Fibroblast of the conjunctiva (primary cell): ENCODE data around the gene PSENEN.

Experiments
- DNase-seq: peaks from one replicate; pipeline ENCODE4 v3.0.0-alpha.2; 2010; ENCODE audit warnings: low read depth

PSENEN gene

DNA sequence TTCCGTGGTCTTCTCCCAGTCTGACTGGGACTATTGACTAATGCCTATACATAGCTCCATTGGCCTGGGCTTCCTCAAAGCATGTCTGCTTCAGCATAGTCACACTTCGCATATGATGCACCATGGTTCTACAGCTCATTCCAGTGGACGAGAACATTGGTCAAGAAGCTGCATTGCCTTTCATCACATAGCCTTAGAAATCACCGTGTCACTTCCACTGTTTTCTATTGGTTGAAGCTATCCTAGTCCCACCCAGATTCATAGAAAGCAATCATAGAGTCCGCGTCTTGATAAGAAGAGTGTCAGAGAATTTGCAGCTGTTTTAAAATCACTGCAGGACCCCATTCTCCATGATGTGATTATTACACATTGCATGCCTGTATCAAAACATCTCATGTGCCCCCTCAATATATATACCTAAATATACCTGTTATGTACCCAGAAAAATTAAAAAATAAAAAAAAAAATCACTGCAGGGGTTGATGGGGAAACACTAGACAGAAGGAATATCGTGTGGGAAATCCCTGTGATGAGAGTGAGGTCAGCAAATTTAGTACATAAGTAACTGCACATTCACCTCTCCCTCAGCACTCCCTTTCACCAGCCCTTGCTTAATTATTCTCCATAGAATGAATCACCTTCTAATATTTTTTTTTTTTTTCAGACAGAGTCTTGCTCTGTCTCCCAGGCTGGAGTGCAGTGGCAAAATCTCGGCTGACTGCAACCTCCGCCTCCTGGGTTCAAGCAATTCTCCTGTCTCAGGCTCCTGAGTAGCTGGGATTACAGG, 27.8 kb downstream of the PSENEN start:
- DNase-seq, result no peak

DNA sequence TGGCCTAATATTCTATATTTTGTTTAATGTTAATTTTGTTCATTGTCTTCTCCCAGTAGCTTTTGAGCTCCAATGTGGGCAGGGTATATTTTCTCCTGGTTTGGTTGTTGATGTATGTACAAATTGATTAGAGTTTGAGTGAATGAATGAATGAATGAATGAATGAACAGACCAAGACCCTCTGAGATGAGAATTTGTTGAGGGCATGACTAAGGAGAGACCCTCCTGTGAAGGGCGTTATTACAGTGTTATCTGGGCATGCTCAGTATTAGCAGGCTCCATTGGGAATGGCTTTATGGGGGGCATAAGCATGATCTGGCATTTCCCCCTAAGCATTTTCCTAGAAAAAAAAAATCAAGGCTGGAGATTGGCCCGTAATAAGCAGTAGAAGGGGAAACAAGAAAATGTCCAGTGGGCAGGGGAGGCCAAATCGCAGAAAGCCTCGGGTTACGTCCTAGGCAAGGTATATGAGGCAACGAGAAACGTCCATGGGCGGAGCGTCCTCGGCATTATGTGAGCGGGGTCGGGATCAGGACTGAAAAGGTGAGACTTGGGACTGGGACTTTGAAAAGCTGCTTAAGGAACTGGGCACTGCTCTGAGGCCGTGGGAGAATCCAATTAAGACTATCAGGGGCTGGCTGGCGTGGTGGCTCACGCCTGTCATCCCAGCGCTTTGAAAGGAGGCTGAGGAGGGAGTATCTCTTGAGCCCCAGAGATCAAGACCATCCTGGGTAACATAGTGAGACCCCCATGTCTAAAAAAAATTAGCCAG, 29.0 kb downstream of the PSENEN start:
- DNase-seq, result no peak

- no peak for DNase-seq
Observed at GRCh38 chr19:35775046-35775297, 29.5 kb downstream of the PSENEN start.

GRCh38 chr19:35775298-35776101, 30.0 kb downstream of the PSENEN start, which contains the start of gene ARHGAP33:
Gene ARHGAP33 (plus strand): TSS chr19:35775564. CDS start chr19:35775659, 95 bp downstream.
- DNase-seq, result peak; percentile 88

DNA sequence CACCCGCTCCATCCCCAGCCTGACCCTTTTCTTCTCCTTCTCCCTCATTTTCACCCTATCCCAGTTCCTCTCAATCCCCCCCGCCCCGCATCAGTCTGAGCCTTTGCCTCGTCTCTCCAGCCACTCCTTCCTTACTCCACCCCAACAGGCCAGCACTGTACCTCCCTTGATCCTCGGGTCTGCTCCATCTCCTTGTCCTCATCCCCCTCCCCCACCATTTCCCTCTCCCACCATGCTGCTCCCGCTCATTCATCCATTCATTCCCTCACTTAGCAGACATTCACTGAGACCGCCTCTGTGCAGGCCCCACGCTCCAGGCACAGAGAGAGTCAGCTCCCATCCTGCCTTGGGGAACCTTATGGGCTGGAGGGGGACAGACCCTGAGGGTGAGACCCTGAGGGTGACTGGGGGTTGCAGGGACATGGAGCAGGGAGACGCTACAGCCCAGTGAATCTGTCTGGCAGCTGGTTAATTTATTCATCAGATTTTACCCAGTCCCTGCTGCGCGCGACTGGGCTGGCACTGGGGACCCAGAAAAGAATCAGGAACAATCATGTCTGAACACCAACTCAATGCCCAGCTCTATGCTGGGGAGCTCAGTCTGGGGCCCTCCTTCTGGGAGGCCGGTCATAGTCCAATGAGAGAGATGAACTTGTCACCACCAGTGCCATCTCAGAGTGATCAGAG, 30.8 kb downstream of the PSENEN start:
- no peak for DNase-seq

DNA sequence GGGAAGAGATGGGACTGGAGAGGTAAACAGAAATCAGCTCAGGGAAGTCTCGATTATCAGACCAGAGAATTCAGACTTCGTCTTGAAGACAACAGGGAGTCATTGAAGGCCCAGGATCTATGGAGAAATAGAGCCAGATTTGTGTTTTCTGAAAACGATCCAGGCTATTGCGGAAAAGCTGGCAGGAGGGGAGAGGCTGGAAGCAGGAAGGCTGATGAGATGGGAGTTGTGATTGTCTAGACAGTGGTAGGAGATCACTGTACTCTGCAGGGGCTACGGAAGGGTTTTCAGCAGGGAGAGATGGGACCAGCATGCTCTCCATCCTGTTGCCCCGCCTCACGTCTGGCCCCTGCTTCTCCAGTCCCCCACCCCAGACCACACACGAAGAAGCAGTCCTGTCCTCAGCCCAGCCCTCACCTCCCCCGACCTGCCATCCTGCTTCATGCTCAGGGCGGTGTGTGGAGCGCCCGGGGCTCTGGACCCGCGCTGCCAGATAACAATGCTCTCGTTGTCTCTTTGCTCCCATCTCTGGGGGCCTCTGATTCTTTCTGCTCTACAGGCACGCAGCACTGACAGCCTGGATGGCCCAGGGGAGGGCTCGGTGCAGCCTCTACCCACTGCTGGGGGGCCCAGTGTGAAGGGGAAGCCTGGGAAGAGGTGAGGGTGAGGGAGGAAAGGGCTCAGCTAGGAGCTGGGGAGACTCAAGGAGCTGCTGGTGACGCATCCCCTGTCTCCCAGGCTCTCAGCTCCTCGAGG, 31.8 kb downstream of the PSENEN start:
- DNase-seq, result no peak

GRCh38 chr19:35777961-35778360, 32.5 kb downstream of the PSENEN start:
- DNase-seq, result no peak

GRCh38 chr19:35779033-35779432, 33.6 kb downstream of the PSENEN start:
- DNase-seq, result no peak

GRCh38 chr19:35780058-35780457, 34.6 kb downstream of the PSENEN start:
- no peak for DNase-seq

- DNase-seq, result no peak
Observed at GRCh38 chr19:35780717-35781116, 35.3 kb downstream of the PSENEN start.

- no peak for DNase-seq
Observed at GRCh38 chr19:35781650-35782049, 36.2 kb downstream of the PSENEN start.

DNA sequence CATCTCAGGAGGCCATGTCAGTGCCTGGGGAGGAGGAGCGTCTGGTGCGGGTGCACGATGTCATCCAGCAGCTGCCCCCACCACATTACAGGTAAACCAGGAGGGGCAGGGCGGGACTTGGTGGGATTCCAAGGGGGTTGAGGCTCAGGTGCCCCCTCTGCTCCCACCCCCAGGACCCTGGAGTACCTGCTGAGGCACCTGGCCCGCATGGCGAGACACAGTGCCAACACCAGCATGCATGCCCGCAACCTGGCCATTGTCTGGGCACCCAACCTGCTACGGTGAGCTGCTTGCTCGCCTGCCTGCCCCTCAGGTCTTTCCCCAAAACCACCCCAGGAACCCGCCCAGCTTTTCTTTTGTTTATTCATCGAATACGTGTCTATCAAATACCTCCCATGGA, 37.1 kb downstream of the PSENEN start:
- DNase-seq, result no peak

GRCh38 chr19:35783469-35784434, 38.3 kb downstream of the PSENEN start:
- DNase-seq, result no peak

- DNase-seq, result no peak
Observed at GRCh38 chr19:35784503-35785338, 39.3 kb downstream of the PSENEN start.

DNA sequence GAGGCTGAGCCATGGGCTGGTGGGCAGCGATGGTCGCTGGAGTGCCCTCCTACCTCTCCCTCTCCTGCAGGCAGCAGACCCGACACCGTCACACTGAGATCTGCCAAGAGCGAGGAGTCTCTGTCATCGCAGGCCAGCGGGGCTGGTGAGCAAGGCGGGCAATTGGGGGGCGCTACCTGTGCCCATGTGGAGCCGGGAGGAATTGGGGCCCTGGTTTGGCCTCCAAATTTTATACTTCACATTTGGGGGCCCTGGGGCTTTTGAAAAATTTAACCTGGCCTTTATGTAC, 39.8 kb downstream of the PSENEN start:
- DNase-seq, result no peak

DNA sequence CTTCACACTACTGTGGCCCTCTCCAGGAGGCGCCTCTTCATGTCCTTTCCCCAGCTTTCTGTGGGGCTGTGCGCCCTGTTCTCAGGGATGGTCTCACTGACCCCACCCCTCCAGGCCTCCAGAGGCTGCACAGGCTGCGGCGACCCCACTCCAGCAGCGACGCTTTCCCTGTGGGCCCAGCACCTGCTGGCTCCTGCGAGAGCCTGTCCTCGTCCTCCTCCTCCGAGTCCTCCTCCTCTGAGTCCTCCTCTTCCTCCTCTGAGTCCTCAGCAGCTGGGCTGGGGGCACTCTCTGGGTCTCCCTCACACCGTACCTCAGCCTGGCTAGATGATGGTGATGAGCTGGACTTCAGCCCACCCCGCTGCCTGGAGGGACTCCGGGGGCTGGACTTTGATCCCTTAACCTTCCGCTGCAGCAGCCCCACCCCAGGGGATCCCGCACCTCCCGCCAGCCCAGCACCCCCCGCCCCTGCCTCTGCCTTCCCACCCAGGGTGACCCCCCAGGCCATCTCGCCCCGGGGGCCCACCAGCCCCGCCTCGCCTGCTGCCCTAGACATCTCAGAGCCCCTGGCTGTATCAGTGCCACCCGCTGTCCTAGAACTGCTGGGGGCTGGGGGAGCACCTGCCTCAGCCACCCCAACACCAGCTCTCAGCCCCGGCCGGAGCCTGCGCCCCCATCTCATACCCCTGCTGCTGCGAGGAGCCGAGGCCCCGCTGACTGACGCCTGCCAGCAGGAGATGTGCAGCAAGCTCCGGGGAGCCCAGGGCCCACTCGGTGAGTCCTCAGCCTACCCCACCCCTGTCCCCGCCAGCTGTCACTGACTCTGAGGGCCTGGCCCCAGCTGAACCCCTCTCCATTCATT, 41.1 kb downstream of the PSENEN start:
- no peak for DNase-seq

DNA sequence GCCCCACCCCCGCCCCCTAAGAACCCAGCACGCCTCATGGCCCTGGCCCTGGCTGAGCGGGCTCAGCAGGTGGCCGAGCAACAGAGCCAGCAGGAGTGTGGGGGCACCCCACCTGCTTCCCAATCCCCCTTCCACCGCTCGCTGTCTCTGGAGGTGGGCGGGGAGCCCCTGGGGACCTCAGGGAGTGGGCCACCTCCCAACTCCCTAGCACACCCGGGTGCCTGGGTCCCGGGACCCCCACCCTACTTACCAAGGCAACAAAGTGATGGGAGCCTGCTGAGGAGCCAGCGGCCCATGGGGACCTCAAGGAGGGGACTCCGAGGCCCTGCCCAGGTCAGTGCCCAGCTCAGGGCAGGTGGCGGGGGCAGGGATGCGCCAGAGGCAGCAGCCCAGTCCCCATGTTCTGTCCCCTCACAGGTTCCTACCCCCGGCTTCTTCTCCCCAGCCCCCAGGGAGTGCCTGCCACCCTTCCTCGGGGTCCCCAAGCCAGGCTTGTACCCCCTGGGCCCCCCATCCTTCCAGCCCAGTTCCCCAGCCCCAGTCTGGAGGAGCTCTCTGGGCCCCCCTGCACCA, 41.9 kb downstream of the PSENEN start:
- DNase-seq, result no peak
